Caco-2 (cell line): ENCODE measurements around the gene PALLD. TPM values are rescaled to one million over a fixed set of nuclear protein-coding genes. Genes with fewer than 3 reads are reported as not detected.

ENCODE experiments used
- BruUV-seq: library from RNA; stranded (reverse); fragments of 400-500 nt; replicated peaks from 2 replicates; lab custom pipeline; 2021; lab: Mats Ljungman, UMichigan
- CTCF ChIA-PET: fragments of 300-600 bp; sonication (Branson Sonifier 250); formaldehyde crosslinking; loops from one replicate; lab custom pipeline; 2022; ENCODE audit warnings: antibody characterized with exemption; lab: Charles Lee
- POLR2A ChIA-PET: fragments of 300-600 bp; sonication (Branson Sonifier 250); formaldehyde crosslinking; loops from one replicate; lab custom pipeline; 2022; ENCODE audit warnings: antibody characterized with exemption; lab: Charles Lee
- DNase-seq, 2 experiments: peaks; one replicate each; pipeline versions ENCODE4 v3.0.0 to v3.0.0-alpha.2; 2020 to 2022
- H3K27me3 ChIP-seq: replicated peaks from 2 replicates; pipeline ENCODE4 v1.6.0; 2011; ENCODE audit warnings: low read length; ENCODE audit not compliant: control insufficient read depth, insufficient read depth
- H3K36me3 ChIP-seq: 2 replicates; pipeline ENCODE4 v1.5.1; 2011; ENCODE audit warnings: low read length; ENCODE audit not compliant: control insufficient read depth, insufficient read depth
- H3K4me1 ChIP-seq: fragments of 250-450 bp; sonication (Bioruptor Pico); 2 replicates; pipeline ENCODE4 v1.5.1; 2020; ENCODE audit warnings: mild to moderate bottlenecking
- H3K4me3 ChIP-seq: 2 replicates; pipeline ENCODE4 v1.5.1; 2011; ENCODE audit warnings: low read depth, mild to moderate bottlenecking, control low read depth, low read length
- H3K9me3 ChIP-seq: fragments of 250-450 bp; sonication (Bioruptor Pico); 2 replicates; pipeline ENCODE4 v1.5.1; 2020; ENCODE audit warnings: mild to moderate bottlenecking, moderate library complexity
- H3K27ac Mint-ChIP-seq: one replicate; pipeline ENCODE4 v1.8.0; 2022; ENCODE audit warnings: mixed read lengths; ENCODE audit not compliant: unreplicated experiment
- H3K27me3 Mint-ChIP-seq: one replicate; pipeline ENCODE4 v1.8.0; 2022; ENCODE audit warnings: mixed read lengths; ENCODE audit not compliant: insufficient read depth, unreplicated experiment
- H3K36me3 Mint-ChIP-seq: one replicate; pipeline ENCODE4 v1.8.0; 2022; ENCODE audit warnings: mild to moderate bottlenecking, mixed read lengths; ENCODE audit not compliant: insufficient read depth, unreplicated experiment
- H3K4me1 Mint-ChIP-seq: one replicate; pipeline ENCODE4 v1.8.0; 2022; ENCODE audit warnings: low read depth, mixed read lengths; ENCODE audit not compliant: unreplicated experiment
- H3K4me3 Mint-ChIP-seq: one replicate; pipeline ENCODE4 v1.8.0; 2022; ENCODE audit warnings: mild to moderate bottlenecking, moderate library complexity, mixed read lengths; ENCODE audit not compliant: unreplicated experiment
- H3K9me3 Mint-ChIP-seq: one replicate; pipeline ENCODE4 v1.8.0; 2022; ENCODE audit warnings: mixed read lengths; ENCODE audit not compliant: unreplicated experiment
- CTCF ChIP-seq, 2 experiments: fragments of 200-600 bp in 1 of 2; IDR thresholded peaks; 1 replicate in 1 of 2; 2 replicates in 1 of 2; pipeline versions ENCODE4 v1.5.1 to v1.8.0; 2011 to 2022; ENCODE audit warnings: antibody characterized with exemption in 1 of 2, control low read depth in 1 of 2, inconsistent platforms in 1 of 2, low read depth in 1 of 2, low read length in 1 of 2, mild to moderate bottlenecking in 1 of 2, moderate library complexity in 1 of 2; ENCODE audit not compliant: insufficient read depth in 1 of 2, severe bottlenecking in 1 of 2, unreplicated experiment in 1 of 2
- intact Hi-C: fragments of 100-400 bp; cut with micrococcal nuclease; formaldehyde crosslinking; loops from one replicate; pipeline ENCODE4 v1.10.0; 2022; ENCODE audit not compliant: unreplicated experiment
- total RNA-seq: library from RNA; stranded (reverse); gene quantifications from 2 replicates; pipeline ENCODE4 v1.2.3, GENCODE V29; 2022

Gene PALLD
- total RNA-seq, 1 experiment from 2014 or later: 12.3 TPM

- Histone ChIP-seq H3K4me1 (no peaks in the 10 kb centered on the region), H3K36me3 (no peaks in the 10 kb centered on the region), H3K27me3 (no peaks in the 10 kb centered on the region), H3K4me3 (no peak overlapping the region), H3K9me3 (no peaks in the 10 kb centered on the region)
- ChIA-PET POLR2A (no interaction called here), CTCF (interaction anchor here (0.6 kb wide), 1 partner anchor 1020 kb away, joined by 4 read pairs; no protein-coding TSS in a partner anchor)
- Mint-ChIP-seq H3K36me3 (no peaks in the 10 kb centered on the region), H3K4me1 (peaks cover 8% of the 10 kb centered on the region), H3K27ac (no peak overlapping the region), H3K9me3 (no peaks in the 10 kb centered on the region), H3K4me3 (no peak overlapping the region), H3K27me3 (no peaks in the 10 kb centered on the region)
- intact Hi-C loops: loop anchor here (10.0 kb wide), 1 partner anchor 162 kb away; no protein-coding TSS in a partner anchor
- no peak for TF ChIP-seq CTCF (IDR thresholded peaks at IDR 0.05; ENCODE audit: insufficient read depth in 1 of 2, low read depth in 1 of 2, low read length in 1 of 2, severe bottlenecking in 1 of 2, unreplicated experiment in 1 of 2)
- BruUV-seq: no TSS peak
- no peak for DNase-seq
Observed at GRCh38 chr4:168486912-168487281, 10.0 kb upstream of the PALLD start.

- no peak for DNase-seq
- intact Hi-C loops: loop anchor here (10.0 kb wide), 1 partner anchor 163 kb away; no protein-coding TSS in a partner anchor
- ChIA-PET POLR2A (no interaction called here), CTCF (interaction anchor here (0.6 kb wide), 1 partner anchor 1020 kb away, joined by 4 read pairs; no protein-coding TSS in a partner anchor)
- no peaks in the 10 kb centered on the region for H3K4me1 ChIP-seq
- Mint-ChIP-seq H3K4me1 (peaks cover 8% of the 10 kb centered on the region), H3K4me3 (no peak overlapping the region), H3K27ac (no peak overlapping the region), H3K36me3 (no peaks in the 10 kb centered on the region), H3K9me3 (no peaks in the 10 kb centered on the region), H3K27me3 (no peaks in the 10 kb centered on the region)
- no peak overlapping the region for H3K4me3 ChIP-seq
- no peaks in the 10 kb centered on the region for H3K36me3 ChIP-seq
- no TSS peak for BruUV-seq
- H3K27me3 ChIP-seq: no peaks in the 10 kb centered on the region
- TF ChIP-seq CTCF (IDR thresholded peaks at IDR 0.05; ENCODE audit: insufficient read depth in 1 of 2, low read depth in 1 of 2, low read length in 1 of 2, severe bottlenecking in 1 of 2, unreplicated experiment in 1 of 2): no peak
- no peaks in the 10 kb centered on the region for H3K9me3 ChIP-seq
Observed at GRCh38 chr4:168487282-168488035, 9.4 kb upstream of the PALLD start.

- intact Hi-C loops: loop anchor here (10.0 kb wide), 1 partner anchor 164 kb away; no protein-coding TSS in a partner anchor
- Histone ChIP-seq H3K9me3 (no peaks in the 10 kb centered on the region), H3K27me3 (no peaks in the 10 kb centered on the region), H3K4me1 (no peaks in the 10 kb centered on the region), H3K4me3 (no peak overlapping the region), H3K36me3 (no peaks in the 10 kb centered on the region)
- H3K4me3 Mint-ChIP-seq: no peak overlapping the region
- POLR2A ChIA-PET: no interaction called here
- no peaks in the 10 kb centered on the region for H3K27me3 Mint-ChIP-seq
- no peaks in the 10 kb centered on the region for H3K9me3 Mint-ChIP-seq
- CTCF ChIA-PET: no interaction called here
- no peak for TF ChIP-seq CTCF (IDR thresholded peaks at IDR 0.05; ENCODE audit: insufficient read depth in 1 of 2, low read depth in 1 of 2, low read length in 1 of 2, severe bottlenecking in 1 of 2, unreplicated experiment in 1 of 2)
- no TSS peak for BruUV-seq
- no peak for DNase-seq
- H3K4me1 Mint-ChIP-seq: peaks cover 8% of the 10 kb centered on the region
- H3K27ac Mint-ChIP-seq: no peak overlapping the region
- no peaks in the 10 kb centered on the region for H3K36me3 Mint-ChIP-seq
Observed at GRCh38 chr4:168488869-168489274, 8.0 kb upstream of the PALLD start.
